Measurements from ENCODE around the gene SDS. TPM values are rescaled to one million over a fixed set of nuclear protein-coding genes. Genes with fewer than 3 reads are reported as not detected.
"Not testable (repeated sequence)": the region's sequence is repeated elsewhere in the genome, so short reads cannot be mapped to it uniquely, and the experiment has no call there.

The SDS gene
- total RNA-seq, 1 experiment from 2014 or later, result not detected

DNA sequence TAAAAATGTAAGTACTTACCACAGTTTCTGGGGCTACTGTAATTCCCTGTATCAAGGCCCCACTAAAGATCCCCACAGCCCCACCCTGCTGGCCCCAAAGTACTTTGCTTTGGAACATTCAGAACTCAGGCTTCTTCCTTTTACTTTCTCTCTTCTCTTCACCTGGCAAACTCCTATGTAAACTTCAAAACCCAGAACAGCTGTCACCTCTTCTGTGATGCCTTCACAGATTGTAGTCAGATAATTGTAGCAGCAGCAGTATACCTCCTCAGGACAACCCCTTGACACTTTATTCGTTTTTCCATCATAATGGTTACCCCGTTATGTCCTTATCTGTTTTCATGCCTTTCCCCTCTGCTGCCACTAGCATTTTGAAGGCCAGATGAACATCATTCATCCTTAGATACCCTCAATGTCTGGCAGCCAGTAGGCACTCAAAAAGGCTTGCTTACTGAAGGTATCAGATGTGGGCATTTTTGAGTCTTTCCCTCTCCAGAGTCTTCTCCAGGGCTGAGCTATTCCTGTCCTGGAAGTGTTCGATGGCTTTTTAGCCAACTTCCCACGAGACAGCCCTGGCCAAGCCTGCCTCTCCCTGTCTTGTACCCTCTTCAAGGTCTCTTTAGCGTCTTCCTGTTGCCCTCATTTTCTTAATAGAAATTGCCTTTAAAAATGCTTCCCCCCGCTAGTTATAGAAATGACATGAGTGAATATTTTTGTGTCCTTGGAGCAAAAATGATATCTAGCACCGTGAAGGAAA is 37.9 kb downstream of the SDS start:
- no peaks in the 10 kb centered on the region for H4K20me1 ChIP-seq (ENCODE audit: insufficient read depth, low read depth, low read length)
- no peaks in the 10 kb centered on the region for H3K9me3 ChIP-seq (ENCODE audit: low read length)
- H3K79me2 ChIP-seq (ENCODE audit: low read length), result peaks cover 5% of the 10 kb centered on the region; the same call in 1 of the 2 replicates
- no peak overlapping the region for H3K9ac ChIP-seq (ENCODE audit: low read length)
- no peak overlapping the region for H3K4me3 ChIP-seq (ENCODE audit: low read length)
- no peak overlapping the region for H3K4me2 ChIP-seq (ENCODE audit: low read depth, low read length, poor library complexity, severe bottlenecking)
- H3K4me1 ChIP-seq (ENCODE audit: low read length), result 0 out of 2 replicates have a peak, but pooled peaks cover 3% of the 10 kb centered on the region
- no peak overlapping the region for H2AFZ ChIP-seq (ENCODE audit: low read length)
- H3K36me3 ChIP-seq (ENCODE audit: insufficient read depth, low read length), result no peaks in the 10 kb centered on the region
- no peaks in the 10 kb centered on the region for H3K27me3 ChIP-seq (ENCODE audit: low read length)
- no peak for DNase-seq
- H3K9me2 ChIP-seq (replicated peaks; ENCODE audit: insufficient read depth, low read length), result no peaks in the 10 kb centered on the region
- no peak overlapping the region for H3K27ac ChIP-seq (ENCODE audit: low read length)

DNA sequence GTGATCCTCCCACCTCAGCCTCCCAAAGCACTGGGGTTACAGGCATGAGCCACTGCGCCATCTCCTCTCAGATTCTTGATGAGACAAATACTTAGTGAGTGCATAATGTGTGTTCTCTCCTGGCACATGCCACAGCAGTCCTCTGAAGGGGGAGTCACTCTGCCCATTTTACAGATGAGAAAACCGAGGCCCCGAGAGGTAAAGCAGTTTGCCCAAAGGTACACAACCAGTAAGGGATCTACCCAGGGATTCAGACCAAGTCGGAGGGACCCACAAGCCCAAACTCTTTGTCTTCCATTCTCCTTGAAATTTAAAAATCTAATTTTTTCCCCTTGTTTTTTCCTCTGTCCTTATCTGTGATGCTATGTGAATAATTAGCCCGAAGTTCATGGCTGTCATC is 39.0 kb downstream of the SDS start:
- Histone ChIP-seq H3K79me2 (ENCODE audit: low read length) (peaks cover 13% of the 10 kb centered on the region), H3K4me1 (ENCODE audit: low read length) (peaks cover 6% of the 10 kb centered on the region), H3K9me2 (replicated peaks; ENCODE audit: insufficient read depth, low read length) (no peaks in the 10 kb centered on the region), H3K27ac (ENCODE audit: low read length) (no peak overlapping the region), H2AFZ (ENCODE audit: low read length) (no peak overlapping the region), H3K4me2 (ENCODE audit: low read depth, low read length, poor library complexity, severe bottlenecking) (no peak overlapping the region), H3K36me3 (ENCODE audit: insufficient read depth, low read length) (no peaks in the 10 kb centered on the region), H3K4me3 (ENCODE audit: low read length) (no peak overlapping the region), H4K20me1 (ENCODE audit: insufficient read depth, low read depth, low read length) (no peaks in the 10 kb centered on the region), H3K27me3 (ENCODE audit: low read length) (no peaks in the 10 kb centered on the region), H3K9ac (ENCODE audit: low read length) (no peak overlapping the region), H3K9me3 (ENCODE audit: low read length) (no peaks in the 10 kb centered on the region)
- no peak for DNase-seq

DNA sequence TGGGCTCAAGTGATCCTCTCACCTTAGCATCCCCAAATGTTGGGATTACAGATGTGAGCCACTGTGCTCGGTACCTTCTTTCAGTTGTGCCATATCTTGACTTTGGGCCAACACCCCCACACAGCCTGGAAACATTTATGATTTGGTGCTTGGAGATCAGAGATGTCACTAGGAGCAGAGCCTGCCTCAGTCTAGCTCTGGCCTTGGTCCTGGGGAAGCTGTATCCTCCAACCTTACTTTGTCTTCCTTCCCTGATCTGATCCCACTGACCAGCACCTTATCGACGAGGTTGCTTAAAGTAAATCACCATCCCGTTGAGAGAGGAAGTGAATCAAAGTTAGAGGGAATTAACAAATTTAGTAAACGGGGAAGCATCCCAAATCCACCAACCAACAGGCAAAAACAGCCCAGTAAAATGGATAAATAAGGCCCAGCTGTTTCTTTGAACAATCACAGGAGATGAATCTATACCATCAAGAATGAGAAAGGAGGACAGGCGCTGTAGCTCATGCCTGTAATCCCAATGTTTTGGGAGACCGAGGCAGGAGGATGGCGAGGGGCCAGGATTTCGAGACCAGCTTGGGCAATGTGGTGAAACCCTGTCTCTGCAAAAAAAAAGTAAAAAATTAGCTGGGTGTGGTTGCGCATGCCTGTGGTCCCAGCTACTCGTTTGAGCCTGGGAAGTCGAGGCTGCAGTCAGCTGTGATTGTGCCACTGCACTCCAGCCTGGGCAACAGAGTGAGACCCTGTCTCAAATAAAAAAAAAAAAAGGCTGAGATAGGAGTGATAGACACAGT is 41.9 kb downstream of the SDS start:
- Histone ChIP-seq H3K4me2 (ENCODE audit: low read depth, low read length, poor library complexity, severe bottlenecking) (no peak overlapping the region), H4K20me1 (ENCODE audit: insufficient read depth, low read depth, low read length) (no peaks in the 10 kb centered on the region), H3K4me3 (ENCODE audit: low read length) (no peak overlapping the region), H3K27ac (ENCODE audit: low read length) (no peak overlapping the region), H3K9ac (ENCODE audit: low read length) (no peak overlapping the region), H3K27me3 (ENCODE audit: low read length) (no peaks in the 10 kb centered on the region), H3K4me1 (ENCODE audit: low read length) (peaks cover 13% of the 10 kb centered on the region), H3K79me2 (ENCODE audit: low read length) (peaks cover 21% of the 10 kb centered on the region), H2AFZ (ENCODE audit: low read length) (no peak overlapping the region), H3K9me2 (replicated peaks; ENCODE audit: insufficient read depth, low read length) (no peaks in the 10 kb centered on the region), H3K36me3 (ENCODE audit: insufficient read depth, low read length) (no peaks in the 10 kb centered on the region), H3K9me3 (ENCODE audit: low read length) (no peaks in the 10 kb centered on the region)
- no peak for DNase-seq

DNA sequence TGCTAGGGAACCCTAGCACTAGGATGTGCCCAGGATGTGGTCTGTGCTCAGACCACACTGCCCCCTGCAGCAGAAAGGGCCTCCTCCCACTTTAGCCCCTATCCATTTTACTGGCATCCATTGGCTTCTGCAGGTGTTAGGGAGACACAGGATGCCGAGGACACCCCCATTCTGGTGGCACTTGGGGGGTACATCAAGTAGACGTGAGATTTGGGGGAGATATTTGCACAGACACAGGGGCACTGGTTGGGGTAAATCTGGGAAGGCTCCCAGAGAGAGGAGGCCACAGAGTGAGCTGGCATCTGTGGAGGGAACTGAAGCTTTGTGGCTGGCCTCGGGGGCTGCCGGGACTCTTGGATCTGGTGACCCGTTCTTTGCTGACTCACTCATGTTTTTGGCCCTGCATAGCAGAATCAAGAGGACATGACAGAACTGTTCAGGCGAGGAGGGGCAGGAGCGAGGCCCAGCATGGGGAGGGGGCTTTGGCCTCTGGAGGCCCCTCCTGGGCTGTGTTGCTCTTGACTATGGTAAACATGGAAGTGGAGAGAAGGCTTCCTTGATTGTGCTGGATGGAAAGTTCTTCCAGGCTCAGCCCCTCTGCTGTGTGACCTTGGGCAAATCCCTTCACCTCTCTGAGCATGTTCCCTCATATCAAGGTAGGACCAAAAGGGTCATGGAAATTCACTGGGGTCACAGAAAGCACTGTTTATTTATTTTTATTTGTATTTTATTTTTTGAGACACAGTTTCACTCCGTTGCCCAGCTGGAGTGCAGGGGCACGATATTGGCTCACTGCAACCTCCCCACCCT is 43.5 kb downstream of the SDS start:
- Histone ChIP-seq H3K9me2 (replicated peaks; ENCODE audit: insufficient read depth, low read length) (no peaks in the 10 kb centered on the region), H3K4me1 (ENCODE audit: low read length) (peaks cover 13% of the 10 kb centered on the region), H3K27ac (ENCODE audit: low read length) (no peak overlapping the region), H3K79me2 (ENCODE audit: low read length) (peaks cover 21% of the 10 kb centered on the region), H3K4me3 (ENCODE audit: low read length) (peak overlapping the region; percentile 96; the same call in 1 of the 2 replicates), H3K9ac (ENCODE audit: low read length) (peak overlapping the region; percentile 95), H3K4me2 (ENCODE audit: low read depth, low read length, poor library complexity, severe bottlenecking) (peak overlapping the region; percentile 97), H4K20me1 (ENCODE audit: insufficient read depth, low read depth, low read length) (no peaks in the 10 kb centered on the region), H3K27me3 (ENCODE audit: low read length) (no peaks in the 10 kb centered on the region), H3K9me3 (ENCODE audit: low read length) (no peaks in the 10 kb centered on the region), H2AFZ (ENCODE audit: low read length) (no peak overlapping the region), H3K36me3 (ENCODE audit: insufficient read depth, low read length) (no peaks in the 10 kb centered on the region)
- DNase-seq, result no peak

DNA sequence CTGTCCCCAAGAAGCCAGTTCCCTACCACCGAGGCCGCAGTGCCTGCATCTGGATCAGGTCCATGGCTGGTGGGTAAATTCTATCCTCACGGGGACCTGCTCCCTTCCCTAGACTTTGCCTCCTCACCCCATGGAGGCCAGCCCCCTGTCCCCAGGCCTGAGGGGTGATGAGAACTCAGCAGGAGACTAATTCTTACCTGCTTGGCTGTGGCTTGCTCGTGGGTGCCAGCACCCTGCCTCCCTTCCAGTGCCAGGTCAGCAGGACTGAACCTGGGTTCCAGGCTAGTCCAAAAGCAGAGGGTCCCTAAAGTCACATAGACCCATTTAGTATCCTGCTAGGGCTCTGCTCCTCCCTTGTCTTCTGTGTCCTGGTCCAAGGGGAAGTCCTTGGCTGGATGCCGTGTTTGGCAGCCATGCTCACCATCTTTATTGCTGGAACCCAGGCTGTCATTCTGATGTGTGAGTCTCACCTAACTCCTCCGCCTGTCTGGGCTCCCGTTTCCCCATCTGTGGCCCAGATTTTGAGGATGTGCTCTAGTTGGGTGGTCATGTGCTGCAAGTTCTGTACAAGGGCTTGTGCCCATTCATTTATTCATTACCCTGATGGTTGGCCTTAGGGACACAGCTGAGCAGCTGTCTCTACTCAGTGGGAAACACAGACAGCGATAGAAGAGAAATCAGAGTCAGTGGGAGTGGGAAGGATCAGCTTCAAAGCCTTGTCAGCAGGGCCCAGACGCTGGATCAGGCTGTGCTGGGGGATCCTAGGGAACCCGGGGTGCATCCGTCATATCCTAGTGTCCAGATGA is 44.4 kb downstream of the SDS start:
- Histone ChIP-seq H3K36me3 (ENCODE audit: insufficient read depth, low read length) (no peaks in the 10 kb centered on the region), H4K20me1 (ENCODE audit: insufficient read depth, low read depth, low read length) (no peaks in the 10 kb centered on the region), H3K4me1 (ENCODE audit: low read length) (peaks cover 13% of the 10 kb centered on the region), H3K79me2 (ENCODE audit: low read length) (peaks cover 21% of the 10 kb centered on the region), H3K9ac (ENCODE audit: low read length) (peak overlapping the region; percentile 95), H3K9me2 (replicated peaks; ENCODE audit: insufficient read depth, low read length) (no peaks in the 10 kb centered on the region), H3K27me3 (ENCODE audit: low read length) (no peaks in the 10 kb centered on the region), H2AFZ (ENCODE audit: low read length) (0 out of 2 replicates have a peak overlapping the region, but pooled peaks have one; percentile 97), H3K9me3 (ENCODE audit: low read length) (no peaks in the 10 kb centered on the region), H3K27ac (ENCODE audit: low read length) (no peak overlapping the region), H3K4me3 (ENCODE audit: low read length) (peak overlapping the region; percentile 96), H3K4me2 (ENCODE audit: low read depth, low read length, poor library complexity, severe bottlenecking) (peak overlapping the region; percentile 97)
- peak; percentile 46 for DNase-seq

DNA sequence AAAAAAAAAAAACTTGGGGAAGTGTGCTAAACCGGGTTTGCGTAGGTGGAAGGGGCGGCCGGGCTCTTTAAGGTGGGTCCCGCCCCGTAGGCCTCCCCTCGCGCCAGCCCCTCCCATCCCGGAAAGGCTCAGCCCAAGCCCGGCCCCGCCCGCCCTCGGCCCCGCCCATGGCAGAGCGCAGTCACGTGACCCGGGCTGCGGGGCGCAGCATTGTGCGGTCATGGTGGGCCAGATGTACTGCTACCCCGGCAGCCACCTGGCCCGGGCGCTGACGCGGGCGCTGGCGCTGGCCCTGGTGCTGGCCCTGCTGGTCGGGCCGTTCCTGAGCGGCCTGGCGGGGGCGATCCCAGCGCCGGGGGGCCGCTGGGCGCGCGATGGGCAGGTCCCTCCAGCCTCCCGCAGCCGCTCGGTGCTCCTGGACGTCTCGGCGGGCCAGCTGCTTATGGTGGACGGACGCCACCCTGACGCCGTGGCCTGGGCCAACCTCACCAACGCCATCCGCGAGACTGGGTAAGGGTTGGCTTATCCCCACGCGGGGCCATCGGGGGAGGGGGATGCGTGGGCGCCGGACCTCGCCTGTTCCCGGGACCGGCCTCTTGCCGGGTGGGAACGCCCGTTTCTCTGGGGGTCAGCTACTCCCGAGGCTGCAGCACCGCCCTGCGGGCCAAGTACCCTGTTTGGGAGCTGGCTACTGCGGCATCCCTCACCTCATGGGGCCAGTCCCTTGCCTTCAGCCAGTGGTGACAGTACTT is 45.1 kb downstream of the SDS start, which contains the start of gene PLBD2:
PLBD2 (plus strand) TSS at position 207 of the 752 bp plus-strand sequence; CDS start at position 221, 14 bp downstream.
- H3K79me2 ChIP-seq (ENCODE audit: low read length), result peaks cover 21% of the 10 kb centered on the region
- H3K9me2 ChIP-seq (replicated peaks; ENCODE audit: insufficient read depth, low read length), result no peaks in the 10 kb centered on the region
- H3K4me1 ChIP-seq (ENCODE audit: low read length), result peaks cover 13% of the 10 kb centered on the region
- peak within 1 kb of the TSS; percentile 96 for H3K4me3 ChIP-seq (ENCODE audit: low read length)
- H3K4me2 ChIP-seq (ENCODE audit: low read depth, low read length, poor library complexity, severe bottlenecking), result peak within 1 kb of the TSS; percentile 97
- H3K9me3 ChIP-seq (ENCODE audit: low read length), result no peaks in the 10 kb centered on the region
- no peaks in the 10 kb centered on the region for H3K27me3 ChIP-seq (ENCODE audit: low read length)
- DNase-seq, result peak; percentile 97
- H3K9ac ChIP-seq (ENCODE audit: low read length), result peak within 1 kb of the TSS; percentile 95
- peak within 1 kb of the TSS; percentile 97 for H2AFZ ChIP-seq (ENCODE audit: low read length)
- no peak within 1 kb of the TSS for H3K27ac ChIP-seq (ENCODE audit: low read length)
- H3K36me3 ChIP-seq (ENCODE audit: insufficient read depth, low read length), result no peaks in the 10 kb centered on the region
- H4K20me1 ChIP-seq (ENCODE audit: insufficient read depth, low read depth, low read length), result no peaks in the 10 kb centered on the region

DNA sequence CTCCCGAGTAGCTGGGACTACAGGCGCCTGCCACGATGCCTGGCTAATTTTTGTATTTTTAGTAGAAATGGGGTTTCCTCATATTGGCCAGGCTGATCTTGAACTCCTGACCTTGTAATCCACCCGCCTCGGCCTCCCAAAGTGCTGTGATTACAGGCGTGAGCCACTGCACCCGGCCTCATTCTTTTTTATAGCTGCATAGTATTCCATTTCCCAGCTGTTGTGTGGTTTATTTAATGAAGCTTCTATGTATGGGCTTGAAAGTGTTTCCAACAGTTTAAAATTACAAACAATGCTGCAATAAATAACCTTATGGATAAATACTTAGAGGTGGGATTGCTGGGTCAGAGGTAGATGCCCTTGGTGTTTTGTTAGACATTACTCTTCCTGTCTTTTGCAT is 49.5 kb downstream of the SDS start:
- H3K27me3 ChIP-seq (ENCODE audit: low read length); DNase-seq; H3K4me3 ChIP-seq (ENCODE audit: low read length); H2AFZ ChIP-seq (ENCODE audit: low read length); H3K4me1 ChIP-seq (ENCODE audit: low read length); H3K9me3 ChIP-seq (ENCODE audit: low read length); H3K79me2 ChIP-seq (ENCODE audit: low read length); H3K9me2 ChIP-seq (replicated peaks; ENCODE audit: insufficient read depth, low read length); H3K36me3 ChIP-seq (ENCODE audit: insufficient read depth, low read length); H3K4me2 ChIP-seq (ENCODE audit: low read depth, low read length, poor library complexity, severe bottlenecking); H4K20me1 ChIP-seq (ENCODE audit: insufficient read depth, low read depth, low read length); H3K27ac ChIP-seq (ENCODE audit: low read length); H3K9ac ChIP-seq (ENCODE audit: low read length): not testable (repeated sequence)
